ENCODE measurements around the gene FOXF1. TPM values are rescaled to one million over a fixed set of nuclear protein-coding genes. Genes with fewer than 3 reads are reported as not detected.

FOXF1 gene
- total RNA-seq, 2 experiments from 2014 or later, result not detected

DNA sequence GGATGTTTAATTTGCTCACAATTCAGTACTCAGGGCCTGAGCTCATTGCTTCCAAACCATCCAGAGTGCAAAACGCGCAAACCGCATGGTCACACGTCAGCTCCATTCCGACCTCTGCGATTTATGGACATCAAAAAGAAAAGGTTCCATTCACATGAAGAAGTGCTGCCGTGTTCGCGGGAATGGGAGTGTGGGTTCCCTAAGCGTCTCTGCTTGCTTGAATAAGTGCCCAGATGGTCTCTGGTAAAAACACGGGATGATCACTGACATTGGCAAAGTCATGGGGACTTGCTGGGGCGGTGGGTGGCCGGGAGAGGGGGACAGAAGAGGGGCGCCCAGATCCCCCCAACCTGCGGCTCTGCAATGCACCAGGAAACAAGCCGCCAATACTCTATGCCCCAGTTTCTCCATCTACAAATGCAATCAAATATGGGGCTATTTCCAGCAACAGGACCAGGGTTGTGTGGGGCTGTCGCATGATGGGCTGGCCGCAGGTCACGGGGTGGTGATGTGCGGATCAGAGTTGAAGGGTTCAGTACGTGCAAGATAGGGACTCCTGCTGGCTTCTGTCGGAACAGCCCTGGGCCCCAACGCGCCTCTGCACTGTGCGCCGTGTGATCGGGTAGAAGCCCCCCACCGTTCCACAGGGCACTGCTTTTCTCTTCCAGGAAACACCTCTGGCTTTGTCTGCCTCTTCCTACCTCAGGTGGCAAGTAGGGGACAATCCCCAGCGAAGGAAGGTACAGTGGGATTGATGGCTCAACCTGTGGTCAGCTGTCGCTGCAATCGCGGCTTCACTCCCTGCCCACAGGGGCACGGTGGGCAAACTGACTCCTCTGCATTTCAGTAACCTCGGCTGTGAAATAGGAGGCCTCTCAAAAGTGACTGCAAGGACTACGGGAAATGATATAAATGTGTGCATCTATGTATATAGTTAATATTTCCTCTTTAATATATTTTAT lies 11.2 kb downstream of the FOXF1 start:
- Mint-ChIP-seq H3K4me3 (no peak overlapping the region), H3K27me3 (peaks cover 41% of the 10 kb centered on the region), H3K4me1 (ENCODE audit: low read depth) (no peaks in the 10 kb centered on the region), H3K9me3 (no peaks in the 10 kb centered on the region), H3K27ac (no peak overlapping the region), H3K36me3 (ENCODE audit: low read depth) (no peaks in the 10 kb centered on the region)
- ATAC-seq, result no peak
- intact Hi-C loops (cut with micrococcal nuclease), result no loop called here
- TF ChIP-seq, protein P1, sequence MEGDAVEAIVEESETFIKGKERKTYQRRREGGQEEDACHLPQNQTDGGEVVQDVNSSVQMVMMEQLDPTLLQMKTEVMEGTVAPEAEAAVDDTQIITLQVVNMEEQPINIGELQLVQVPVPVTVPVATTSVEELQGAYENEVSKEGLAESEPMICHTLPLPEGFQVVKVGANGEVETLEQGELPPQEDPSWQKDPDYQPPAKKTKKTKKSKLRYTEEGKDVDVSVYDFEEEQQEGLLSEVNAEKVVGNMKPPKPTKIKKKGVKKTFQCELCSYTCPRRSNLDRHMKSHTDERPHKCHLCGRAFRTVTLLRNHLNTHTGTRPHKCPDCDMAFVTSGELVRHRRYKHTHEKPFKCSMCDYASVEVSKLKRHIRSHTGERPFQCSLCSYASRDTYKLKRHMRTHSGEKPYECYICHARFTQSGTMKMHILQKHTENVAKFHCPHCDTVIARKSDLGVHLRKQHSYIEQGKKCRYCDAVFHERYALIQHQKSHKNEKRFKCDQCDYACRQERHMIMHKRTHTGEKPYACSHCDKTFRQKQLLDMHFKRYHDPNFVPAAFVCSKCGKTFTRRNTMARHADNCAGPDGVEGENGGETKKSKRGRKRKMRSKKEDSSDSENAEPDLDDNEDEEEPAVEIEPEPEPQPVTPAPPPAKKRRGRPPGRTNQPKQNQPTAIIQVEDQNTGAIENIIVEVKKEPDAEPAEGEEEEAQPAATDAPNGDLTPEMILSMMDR (IDR thresholded peaks at IDR 0.05), result no peak
- CTCF ChIA-PET, result interaction anchor here (0.9 to 1.1 kb wide), 2 partner anchors 43 to 59 kb away, joined by 3 read pairs; no protein-coding TSS in a partner anchor
- POLR2A ChIA-PET, result no interaction called here
- no peak for DNase-seq

DNA sequence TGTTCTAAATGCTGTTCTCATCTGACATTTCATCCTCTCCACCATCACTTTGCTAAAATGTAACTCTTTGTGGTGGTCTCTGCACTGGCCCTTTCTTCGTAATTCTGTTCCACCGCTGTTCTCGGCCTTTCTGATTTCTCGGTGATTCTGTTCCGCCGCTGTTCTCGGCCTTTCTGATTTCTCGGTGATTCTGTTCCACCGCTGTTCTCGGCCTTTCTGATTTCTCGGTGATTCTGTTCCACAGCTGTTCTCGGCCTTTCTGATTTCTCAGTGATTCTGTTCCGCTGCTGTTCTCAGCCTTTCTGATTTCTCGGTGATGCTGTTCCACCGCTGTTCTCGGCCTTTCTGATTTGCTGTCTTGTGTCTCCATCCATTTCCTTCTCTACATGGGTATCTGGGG lies 12.3 kb downstream of the FOXF1 start:
- intact Hi-C loops (cut with micrococcal nuclease), result no loop called here
- ATAC-seq, result no peak
- no peaks in the 10 kb centered on the region for H3K36me3 Mint-ChIP-seq (ENCODE audit: low read depth)
- POLR2A ChIA-PET, result no interaction called here
- H3K4me3 Mint-ChIP-seq, result no peak overlapping the region
- peaks cover 32% of the 10 kb centered on the region for H3K27me3 Mint-ChIP-seq
- H3K27ac Mint-ChIP-seq, result no peak overlapping the region
- CTCF ChIA-PET, result interaction anchor here (0.9 kb wide), 1 partner anchor 58 kb away, joined by 3 read pairs; no protein-coding TSS in a partner anchor
- no peaks in the 10 kb centered on the region for H3K4me1 Mint-ChIP-seq (ENCODE audit: low read depth)
- no peaks in the 10 kb centered on the region for H3K9me3 Mint-ChIP-seq
- TF ChIP-seq, protein P1 (IDR thresholded peaks at IDR 0.05), result no peak
- DNase-seq, result no peak

DNA sequence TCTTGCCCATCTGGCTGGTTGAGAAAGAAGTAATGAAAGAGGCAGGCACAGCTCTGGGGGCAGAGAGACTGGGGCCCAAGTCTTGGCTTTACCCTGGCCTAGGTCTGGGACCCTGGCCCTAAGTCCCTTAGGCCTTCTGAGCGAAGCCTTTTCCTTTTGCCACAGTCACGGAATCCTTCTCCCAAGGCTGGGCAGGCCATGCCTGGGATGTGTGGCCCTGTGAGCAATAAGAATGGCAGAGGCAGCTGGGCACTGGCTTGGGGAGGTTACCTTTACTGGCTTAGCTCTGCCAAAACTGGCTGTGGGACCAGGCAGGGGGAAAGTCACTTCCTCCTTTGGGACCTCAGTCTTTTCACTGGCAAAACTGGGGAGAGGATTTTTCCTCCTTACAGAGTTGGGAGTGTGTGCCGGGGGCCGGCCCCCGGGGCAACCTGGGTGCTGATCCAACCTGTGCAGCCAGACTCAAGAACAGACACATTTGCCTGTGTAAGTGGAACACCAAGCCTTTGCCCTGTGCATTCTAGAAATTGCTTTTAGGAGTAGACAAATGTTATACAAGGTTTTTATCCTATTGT lies 12.9 kb downstream of the FOXF1 start:
- CTCF ChIA-PET, result no interaction called here
- Mint-ChIP-seq H3K27ac (no peak overlapping the region), H3K4me3 (no peak overlapping the region), H3K27me3 (peaks cover 26% of the 10 kb centered on the region), H3K4me1 (ENCODE audit: low read depth) (no peaks in the 10 kb centered on the region), H3K36me3 (ENCODE audit: low read depth) (no peaks in the 10 kb centered on the region), H3K9me3 (no peaks in the 10 kb centered on the region)
- POLR2A ChIA-PET, result no interaction called here
- no peak for ATAC-seq
- TF ChIP-seq, protein P1 (IDR thresholded peaks at IDR 0.05), result no peak
- DNase-seq, result no peak
- intact Hi-C loops (cut with micrococcal nuclease), result no loop called here

DNA sequence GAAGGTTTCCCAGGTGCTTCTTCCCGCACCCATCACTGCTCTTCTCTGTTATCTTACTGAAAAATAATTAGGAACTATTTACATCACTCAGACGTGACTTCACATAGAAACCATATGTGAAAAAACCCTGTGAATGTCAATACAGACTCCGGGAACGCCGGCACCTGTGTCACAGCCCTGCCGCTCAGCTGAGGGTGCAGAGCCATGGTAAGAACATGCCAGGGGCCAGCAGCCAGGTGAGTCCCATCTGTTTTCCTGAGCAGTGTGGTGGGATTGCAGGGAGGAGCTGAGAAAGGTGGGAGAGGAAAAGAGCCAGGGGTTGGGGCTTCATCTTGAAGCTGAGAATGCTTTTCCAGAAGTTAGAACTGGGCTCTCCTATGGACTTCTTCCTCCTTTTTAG lies 13.7 kb downstream of the FOXF1 start:
- POLR2A ChIA-PET, result no interaction called here
- H3K27ac Mint-ChIP-seq, result no peak overlapping the region
- intact Hi-C loops (cut with micrococcal nuclease), result no loop called here

More for the DNA sequence above, 13.7 kb downstream of the FOXF1 start:
- H3K9me3 Mint-ChIP-seq, result no peaks in the 10 kb centered on the region
- CTCF ChIA-PET, result no interaction called here
- ATAC-seq (no peak), DNase-seq (no peak)
- TF ChIP-seq, protein P1 (IDR thresholded peaks at IDR 0.05), result no peak
- H3K27me3 Mint-ChIP-seq, result peaks cover 19% of the 10 kb centered on the region
- no peak overlapping the region for H3K4me3 Mint-ChIP-seq
- peaks cover 2% of the 10 kb centered on the region for H3K36me3 Mint-ChIP-seq (ENCODE audit: low read depth)
- H3K4me1 Mint-ChIP-seq (ENCODE audit: low read depth), result no peaks in the 10 kb centered on the region
